Fibroblast of skin of left biceps (primary cell): ENCODE results near the gene DRD3.

Experiments
- DNase-seq, 2 experiments: peaks; one replicate each; pipeline ENCODE4 v3.0.0-alpha.2; 2013; ENCODE audit warnings: low read depth in 2 of 2

Gene DRD3

DNA sequence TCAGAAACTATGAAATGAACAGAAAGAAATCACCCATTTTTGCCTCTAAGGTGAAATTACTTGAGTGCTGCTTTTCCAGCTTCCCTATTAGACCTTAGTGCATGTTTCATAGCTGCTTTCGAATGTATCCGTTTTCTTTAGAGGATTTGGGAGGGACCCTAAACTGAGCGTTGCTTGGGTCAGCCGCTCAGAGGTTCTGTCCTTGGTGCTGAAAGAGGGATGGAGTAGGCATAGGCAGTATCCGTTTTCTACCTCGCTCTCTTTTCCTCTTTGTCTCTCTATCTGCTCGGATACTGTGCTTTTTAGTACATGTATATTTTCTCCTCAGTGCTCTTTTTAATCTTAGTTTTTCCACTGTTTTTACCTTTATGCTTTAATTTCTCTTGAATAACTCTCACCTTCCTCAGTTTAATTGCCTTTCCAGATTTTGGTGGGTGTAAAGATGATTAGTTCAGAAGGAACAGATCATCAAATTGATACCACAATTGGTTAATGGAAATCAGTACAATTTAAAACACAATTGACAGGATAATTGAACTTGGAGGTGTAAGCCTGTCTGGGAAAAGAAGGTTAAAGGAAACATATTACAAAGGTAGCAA lies at the start of gene DRD3:
DRD3 (minus strand) TSS at position 283 of the 599 bp plus-strand sequence. CDS start 7,060 bp downstream, outside the sequence.
- peak; percentile 12 to 15 for DNase-seq

DNA sequence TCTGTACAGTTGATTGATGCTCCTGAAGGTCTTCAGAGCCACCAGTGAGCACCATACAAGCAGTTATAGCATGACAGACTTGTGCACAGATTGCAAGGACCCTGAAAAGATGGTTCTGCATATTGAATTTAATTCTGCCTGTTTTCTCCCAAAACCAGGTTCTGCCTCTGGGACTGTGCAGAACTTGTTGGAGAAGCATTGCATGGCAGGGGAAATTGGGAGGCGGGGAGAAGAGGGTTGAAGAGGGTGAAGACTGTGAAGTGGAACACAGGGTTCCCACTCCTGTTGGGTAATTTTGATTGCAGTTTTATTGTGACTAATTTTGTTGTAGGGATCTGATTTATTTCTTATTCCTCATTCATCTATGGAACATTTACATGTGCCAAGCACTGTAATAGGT lies 48.2 kb upstream of the DRD3 start:
- no peak for DNase-seq

DNA sequence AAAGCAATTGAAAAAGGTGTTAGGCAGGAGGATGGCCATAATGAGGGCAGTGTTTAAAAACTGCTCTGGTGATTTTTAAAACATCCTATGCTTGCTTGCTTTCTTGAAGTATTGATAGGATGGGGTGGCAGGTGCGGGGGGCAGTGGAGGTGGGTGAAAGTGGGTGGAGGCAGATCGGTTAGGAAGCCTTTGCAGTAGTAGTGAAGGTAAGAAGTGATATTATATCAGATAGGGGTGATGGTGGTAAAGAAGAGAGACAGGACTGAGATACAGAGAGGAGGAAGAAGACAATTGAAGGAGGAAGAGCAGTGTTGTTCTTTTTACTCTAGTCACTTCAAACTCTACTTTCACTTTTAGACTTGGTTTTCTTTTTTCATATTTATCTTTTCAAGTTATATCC lies 47.5 kb upstream of the DRD3 start:
- DNase-seq = no peak

DNA sequence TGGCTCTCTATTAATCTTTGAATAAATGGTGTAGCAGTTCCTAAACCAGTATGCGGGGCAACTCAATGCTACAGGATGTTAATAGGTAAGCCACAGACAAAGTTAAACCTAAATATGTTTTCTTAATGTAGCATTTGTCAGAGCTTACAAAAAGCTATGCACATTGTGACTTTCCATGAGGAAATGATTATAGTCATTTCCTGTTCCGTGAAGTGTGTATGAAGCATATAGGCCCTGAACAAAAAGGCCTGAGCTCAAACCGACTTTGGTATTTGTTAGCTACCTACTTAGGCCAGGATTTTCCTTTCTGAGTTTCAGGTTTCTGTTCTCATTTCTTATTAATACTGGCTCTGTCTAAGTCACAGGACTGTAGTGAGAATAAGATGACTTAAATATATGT lies 44.3 kb upstream of the DRD3 start:
- peak in 1 of 2 experiments; percentile 6 for DNase-seq

DNA sequence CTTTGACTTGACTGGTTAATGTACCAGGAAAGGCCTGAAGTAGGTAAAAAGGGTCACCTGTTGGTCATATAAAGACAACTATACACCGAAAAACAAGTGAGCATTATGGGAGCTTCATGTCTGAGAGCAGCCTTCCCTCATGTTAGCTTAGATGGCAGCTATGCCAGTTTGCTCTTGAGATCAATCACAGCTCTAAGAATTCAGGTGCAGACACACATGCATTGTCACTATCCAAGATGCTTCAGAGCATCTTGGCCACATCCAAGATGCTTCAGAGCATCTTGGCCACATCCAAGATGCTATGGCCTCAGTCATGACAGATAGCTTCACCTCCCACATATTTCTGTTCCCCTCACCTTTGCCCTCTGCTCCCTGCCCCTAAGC lies 43.0 kb upstream of the DRD3 start:
- no peak for DNase-seq

DNA sequence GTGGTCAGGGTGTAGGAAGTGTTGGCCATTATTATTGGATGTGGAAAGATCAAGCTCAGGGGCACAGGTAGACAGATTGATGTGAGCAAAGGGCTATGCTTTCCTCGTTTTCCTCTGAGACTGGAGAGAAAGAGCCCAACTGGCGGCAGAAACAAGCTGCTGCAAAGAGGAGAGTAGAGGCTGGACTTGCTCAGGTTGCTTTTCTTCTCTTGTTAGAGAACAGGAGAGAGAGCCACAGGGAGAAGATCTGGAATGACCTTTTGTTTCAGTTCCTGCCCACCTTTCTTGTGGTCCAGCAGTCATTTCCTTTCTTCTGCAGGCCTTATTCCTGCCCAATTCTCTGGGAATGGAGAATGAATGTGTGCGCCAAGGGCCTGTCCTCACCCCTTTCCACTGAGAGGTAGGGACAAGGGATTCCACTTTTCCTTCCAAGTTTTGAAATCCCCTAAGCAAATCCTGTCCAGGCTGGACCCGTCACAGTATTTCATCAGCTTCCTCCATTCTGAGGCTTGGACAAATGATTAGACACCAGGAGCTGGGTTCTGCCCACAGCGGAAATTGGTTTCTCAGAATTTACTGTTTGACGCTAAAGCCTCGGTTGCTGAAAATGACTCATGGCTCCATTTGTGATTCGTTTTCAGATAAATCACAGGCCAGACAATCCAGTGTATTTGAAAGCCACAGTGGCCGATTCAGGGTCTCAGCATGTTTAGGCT lies 42.5 kb upstream of the DRD3 start:
- DNase-seq = no peak

DNA sequence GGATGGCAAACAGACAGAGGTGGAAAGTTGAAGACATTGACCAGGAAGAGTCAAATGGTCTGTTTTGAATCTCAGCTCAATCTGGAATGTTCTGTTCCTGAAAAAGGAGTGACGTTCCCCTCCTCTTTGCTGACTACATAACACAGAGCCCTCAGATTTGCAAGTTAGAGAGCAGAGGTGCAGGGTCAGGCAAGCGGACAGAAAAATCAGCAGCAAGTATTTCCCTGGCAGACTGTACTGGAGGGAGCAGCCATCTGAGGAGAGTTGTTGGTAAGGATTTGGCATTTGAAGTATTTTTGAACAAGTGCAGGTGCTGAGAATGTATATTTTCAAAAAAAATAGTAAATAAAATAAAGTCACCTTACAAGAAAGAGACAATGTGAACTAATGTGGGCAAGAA lies 40.9 kb upstream of the DRD3 start:
- no peak for DNase-seq

DNA sequence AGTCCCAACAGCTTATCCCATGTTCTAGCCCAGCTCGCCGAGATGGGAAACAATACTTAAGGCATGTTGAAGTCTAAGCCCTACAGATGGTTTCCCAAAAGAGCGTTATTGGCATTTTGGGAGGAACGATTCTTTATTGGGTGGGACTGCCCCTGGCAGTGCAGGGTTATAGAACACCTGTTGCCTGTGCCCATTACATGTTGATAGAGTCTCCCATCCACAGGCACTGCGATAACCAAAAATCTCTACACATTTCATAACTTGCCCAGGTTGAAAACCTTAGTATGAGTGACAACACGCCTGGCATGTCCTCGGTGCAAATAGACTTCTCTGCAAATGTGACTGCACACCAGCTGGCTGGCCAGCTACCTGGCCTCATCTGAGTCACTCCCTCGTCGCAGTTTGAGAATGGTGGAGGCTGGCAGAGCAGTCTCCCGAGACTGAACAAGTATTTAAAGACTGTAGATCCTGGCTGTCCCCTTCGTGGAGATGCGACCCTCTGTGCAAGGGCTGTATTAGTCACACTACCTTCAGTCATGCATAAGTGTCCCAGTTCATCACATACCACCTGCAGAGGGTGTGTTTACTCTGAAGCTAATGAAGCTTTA lies 39.8 kb upstream of the DRD3 start:
- no peak for DNase-seq

DNA sequence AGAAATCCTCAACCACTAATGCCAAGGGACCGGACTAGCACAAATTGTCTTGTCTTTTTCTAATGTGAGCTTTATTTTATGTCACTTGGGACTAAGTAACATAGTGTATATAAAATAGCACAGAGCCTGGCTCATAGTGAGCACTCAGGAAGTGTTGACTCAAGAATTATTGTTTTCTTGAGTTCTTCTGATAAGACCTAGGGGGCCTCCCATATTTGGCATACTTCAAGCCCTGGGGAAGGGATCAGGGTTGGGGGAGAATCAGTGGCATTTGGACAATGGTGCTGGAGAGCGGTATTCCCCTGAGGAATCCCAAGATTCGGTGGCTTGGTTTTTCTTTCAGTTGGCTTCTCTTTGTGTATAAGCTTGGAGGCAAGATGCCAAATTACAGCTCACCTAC lies 39.2 kb upstream of the DRD3 start:
- no peak for DNase-seq

DNA sequence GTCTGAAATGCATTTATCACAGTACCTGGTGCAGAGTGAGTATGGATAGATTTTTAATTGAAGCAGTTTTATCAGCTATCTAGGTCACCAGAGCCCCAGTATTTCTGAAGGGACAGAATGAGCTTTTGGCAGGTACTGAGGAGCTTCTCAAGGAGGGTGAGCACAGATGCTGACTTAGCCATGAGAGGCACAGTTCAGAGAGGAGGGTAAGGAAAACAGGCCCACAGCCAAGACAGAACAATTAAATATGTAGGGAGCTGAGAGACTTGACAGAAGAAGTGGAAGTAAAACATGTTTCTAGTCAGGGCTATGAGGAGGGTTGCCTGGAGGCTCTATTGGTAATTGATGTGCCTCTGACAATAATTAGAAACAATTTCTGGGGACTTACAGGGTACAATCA lies 38.4 kb upstream of the DRD3 start:
- DNase-seq = no peak

DNA sequence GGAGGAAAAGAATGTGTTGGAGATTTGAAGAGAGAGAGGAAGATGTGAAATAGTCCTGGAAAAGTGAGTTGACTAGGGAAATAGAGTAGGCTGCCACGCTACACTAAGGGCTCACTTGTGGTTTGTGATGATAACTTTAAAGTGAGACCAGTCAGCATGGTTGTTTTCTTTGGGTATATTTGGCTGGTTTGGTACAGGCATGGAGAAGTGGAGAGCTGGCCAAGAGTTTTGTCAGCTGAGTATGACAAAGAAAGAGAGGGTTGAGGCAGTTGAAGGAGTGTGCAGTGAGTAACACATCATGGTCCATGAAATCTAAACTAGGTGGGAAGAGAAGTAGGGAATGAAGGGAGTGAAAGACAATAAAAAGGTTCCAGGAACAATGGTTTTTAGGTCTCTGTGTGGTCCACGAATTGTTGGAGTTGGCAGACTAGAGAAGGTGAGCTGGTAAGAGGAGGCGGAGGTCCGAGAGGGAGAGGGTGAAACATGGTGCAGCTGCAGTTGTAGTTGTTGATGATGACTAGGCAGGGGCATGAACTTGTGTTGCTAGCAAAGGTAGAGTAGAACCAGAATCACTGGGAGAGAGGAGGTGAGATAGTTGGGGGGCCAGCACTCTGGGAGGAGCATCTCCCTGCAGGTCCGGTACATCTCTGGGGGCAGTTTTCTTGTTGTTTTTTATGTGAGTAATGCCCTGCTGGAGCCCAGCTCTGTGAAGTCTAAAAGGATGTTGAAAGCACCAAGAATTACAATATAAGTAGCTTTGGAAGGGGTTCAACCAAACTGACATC lies 37.5 kb upstream of the DRD3 start:
- DNase-seq = no peak

DNA sequence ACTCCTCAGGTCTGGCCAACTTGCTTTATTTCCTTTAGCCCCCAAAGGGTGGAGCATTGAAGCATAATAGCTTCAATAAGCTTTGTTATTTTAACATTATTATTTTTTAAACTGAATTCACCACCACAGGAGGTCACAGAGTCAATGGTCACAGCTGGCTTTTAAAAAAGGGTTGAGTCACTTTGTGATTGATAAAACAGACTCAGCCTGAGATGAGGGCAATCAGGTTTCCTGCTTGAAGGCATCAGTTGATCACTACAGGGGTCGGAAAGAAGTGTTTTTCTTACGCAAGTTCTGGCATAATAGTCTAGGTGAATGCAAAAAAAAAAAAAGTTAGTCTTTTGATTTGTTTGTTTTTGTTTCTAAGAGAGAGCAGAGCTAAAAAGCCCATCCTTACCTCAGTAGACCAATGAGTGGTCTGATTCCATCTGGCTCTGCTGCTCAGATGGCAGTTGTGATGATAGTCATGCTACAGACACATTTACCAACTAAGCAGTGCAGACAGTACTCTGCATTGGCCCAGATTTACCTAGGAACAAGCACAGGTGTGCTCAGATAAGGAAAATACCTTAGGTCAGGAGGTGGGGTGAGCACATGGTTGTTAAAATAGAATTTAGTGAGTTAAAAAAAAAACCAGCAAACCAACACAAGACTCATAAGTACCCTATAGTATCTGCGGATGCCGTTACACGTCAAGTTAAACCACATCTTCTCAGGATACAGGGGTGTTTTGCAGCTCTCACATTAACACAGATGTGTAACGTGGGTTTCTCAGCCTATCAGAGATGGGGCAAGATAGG lies 35.9 kb upstream of the DRD3 start:
- no peak for DNase-seq

DNA sequence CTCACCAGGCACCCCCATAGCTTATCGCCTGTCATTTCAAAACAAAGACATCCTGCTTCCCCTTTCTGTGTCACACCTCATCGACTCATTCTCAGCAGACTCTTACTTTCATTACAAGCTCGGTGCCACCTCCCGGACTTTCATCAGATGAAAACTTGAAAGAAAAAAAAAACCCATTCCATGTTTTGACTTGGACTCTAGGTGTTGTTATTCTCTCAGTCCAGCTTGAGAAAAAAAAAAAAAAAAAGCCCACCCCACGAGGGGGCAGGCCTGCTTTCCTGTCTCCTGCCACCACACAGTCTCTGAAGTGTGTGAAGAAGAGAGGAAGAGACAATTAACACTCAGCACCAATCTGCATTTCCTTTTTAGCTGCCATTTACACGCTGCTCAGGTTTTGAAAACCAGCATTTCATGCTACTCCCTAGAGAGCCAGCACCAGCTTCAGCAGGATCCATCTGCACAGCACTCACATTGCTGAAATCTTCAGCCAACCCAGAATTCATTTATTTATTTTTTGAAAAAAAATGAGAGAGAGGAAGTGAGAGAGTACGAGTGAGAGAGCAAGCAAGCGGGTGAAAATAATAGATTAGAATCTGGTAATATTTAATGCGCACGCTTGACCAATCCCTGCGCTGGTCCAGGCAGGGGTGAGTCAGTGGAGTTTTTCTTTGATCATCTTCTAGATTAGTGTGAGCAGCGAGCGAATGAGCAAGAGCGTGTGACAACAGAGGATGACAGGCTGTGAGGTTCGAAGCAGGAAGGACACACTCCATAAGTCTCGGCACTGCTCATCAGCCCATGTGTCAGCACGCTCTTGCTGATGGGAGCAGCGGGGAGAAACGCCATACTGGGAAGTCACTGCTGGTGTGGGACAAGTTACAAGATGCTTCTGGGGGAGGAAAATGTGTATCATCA lies 35.0 kb upstream of the DRD3 start:
- DNase-seq = peak; percentile 12 to 13

DNA sequence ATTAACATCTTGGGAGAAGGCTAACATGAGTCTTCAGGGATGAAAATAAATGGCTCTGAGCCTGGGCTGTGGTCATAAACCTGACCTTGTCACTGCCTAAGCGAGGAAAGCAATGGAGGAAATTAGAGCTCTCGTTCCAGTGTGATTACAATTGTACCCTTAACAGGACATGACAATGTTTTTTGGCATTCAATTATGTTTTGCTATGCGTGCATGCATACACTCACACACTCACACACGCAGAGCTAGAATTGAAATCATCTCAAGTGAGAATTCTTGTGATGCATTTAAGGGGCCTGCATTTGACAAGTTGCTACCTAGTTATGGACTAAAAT lies 34.4 kb upstream of the DRD3 start:
- peak; percentile 4 to 8 for DNase-seq

DNA sequence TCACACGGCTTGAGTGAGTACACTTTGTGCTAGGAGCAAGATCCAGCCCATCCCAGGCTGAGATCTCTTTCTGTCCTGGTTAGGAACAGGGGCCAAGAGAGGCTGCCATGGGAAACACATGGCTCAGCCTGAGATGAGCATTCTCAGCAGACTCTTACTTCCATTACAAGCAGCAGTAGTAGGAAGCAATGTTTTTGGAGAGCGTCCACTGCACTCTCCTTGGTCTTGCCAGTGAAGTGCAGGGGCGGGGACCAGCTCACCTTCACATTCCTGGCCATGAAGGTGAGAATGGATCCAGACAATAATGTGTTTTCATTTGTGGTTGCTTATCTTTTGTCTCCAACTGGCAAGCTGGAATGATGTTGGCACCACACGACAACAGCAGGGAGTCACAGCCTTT lies 33.8 kb upstream of the DRD3 start:
- no peak for DNase-seq

DNA sequence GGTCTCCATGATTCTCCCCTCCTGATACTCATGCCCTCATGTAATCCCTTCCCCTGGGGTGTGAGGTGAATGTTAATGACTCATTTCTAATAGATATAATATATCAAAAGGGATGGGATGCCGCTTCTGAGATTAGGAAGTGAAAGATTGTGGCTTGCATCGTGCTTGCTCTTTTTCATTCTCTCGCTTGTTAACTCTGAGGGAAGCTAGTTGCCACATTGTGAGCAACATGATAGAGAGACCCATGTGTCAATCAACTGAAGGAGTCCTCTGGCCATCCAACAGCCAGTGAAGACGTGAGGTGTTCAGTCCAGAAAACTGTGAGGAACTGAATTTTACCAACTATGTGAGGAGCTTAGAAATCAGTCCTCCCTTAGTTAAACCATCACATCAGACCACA lies 28.9 kb upstream of the DRD3 start:
- no peak for DNase-seq

DNA sequence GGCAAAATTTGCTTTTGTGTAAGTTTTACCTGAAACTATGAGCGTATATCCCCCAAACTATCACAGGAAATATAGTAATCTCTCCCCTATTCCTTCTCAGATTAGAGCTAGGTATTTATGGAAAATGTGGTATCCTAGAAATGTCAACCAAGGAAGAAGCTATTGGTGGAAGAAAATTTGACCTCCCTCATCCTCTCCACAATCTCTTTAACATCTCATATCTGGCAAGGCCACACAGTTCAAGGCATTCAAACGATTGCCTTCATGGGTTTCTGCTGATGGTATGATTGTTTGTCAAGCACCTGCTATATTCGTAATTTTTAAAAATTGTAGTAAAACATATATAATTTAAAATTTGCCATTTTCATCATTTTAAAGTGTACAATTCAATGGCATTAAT lies 27.5 kb upstream of the DRD3 start:
- DNase-seq = no peak

DNA sequence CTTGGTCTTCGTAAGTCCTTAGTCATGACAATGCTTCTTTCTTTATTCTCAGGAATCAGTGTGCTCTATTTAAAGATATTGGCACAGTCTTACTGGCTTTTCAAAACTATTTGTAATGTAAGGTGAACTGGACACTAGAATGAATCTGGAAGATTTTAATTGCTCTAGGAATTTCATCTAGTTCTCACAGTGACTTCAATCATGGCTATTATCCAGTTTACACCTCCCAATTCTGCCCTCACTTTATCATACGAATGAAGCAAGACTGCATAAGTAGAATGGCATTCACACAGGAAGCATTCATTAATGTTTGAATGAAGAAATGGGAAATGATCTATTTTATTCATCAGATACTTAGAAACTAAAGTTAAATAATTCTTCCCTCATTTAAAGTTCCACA lies 26.7 kb upstream of the DRD3 start:
- no peak for DNase-seq

DNA sequence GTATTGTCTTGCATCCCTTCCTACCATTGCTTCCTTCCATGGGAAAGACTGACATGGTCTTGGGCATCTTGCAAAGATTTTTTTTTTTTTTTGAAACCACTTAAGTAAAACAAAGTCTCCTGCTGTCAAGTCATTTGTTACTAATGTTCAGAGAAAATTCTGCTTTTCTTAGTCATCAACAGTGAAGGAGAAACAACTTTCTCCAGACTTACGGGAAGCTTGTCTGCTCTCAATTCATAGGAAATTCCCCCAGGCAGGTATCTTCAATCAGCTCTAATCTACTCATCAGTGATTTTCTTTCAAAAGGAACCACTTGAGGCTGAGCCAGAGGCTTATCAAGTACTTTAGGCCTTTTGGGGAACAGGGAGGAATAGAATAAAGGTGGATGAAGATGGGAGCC lies 15.9 kb upstream of the DRD3 start:
- no peak for DNase-seq

DNA sequence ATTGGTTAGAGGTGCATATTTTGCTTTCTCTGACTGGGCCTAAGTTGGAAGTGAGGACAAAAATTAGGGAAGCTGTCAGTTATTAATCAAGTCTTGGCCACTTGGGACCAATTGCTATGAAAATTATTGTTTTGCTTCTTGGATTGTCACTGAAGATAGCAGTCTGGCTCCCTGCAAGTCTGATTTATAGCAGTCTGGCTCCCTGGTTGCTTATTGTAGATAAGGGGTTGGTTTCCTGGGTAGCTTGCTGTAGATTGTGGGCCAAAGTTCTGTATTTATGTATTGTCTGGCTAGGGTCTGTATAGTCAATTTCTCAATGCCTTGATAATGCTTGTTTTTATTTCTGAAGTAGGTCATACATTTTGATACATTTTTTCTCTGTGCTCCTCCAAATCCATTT lies 13.3 kb upstream of the DRD3 start:
- no peak for DNase-seq

DNA sequence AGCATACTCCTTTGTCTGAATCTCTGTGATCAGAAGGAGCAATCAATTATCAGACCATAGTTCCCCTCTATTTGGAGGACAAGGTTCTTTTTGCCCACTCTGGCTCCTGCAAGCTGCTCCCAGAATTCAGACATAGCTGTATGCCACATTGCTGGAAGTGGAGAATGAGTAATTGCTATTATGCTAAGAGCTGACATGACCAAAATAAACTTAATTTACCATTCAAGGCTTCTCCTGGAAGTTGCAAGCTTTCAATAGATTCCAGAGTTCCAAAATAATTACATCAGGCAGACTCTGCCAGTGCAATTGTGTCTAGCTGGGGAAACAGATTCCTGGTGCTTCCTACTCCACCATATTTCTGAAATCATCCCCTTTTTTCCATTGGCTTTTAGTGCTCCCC lies 7.6 kb upstream of the DRD3 start:
- no peak for DNase-seq
